Keratinocyte (primary cell): Measurements from ENCODE around the gene CENPP.

Experiments
- EZH2 ChIP-seq: IDR thresholded peaks from one replicate; pipeline ENCODE4 v1.6.1; 2012; ENCODE audit warnings: inconsistent platforms, mild to moderate bottlenecking, low read length, moderate library complexity
- TF ChIP-seq, protein P1 (sequence below), 3 experiments: IDR thresholded peaks in 1 of 3; conservative IDR thresholded peaks in 1 of 3; optimal IDR thresholded peaks in 1 of 3; 2 replicates in 2 of 3; 3 replicates in 1 of 3; pipeline versions ENCODE3 to v1.5.1; 2011; ENCODE audit warnings: low read length in 3 of 3, mild to moderate bottlenecking in 3 of 3, moderate library complexity in 2 of 3, control low read depth in 1 of 3, inconsistent platforms in 1 of 3; ENCODE audit not compliant: insufficient read depth in 2 of 3; ENCODE audit errors: extremely low read depth in 1 of 3

GRCh38 chr9:92518199-92518598, 192.4 kb downstream of the CENPP start:
- TF ChIP-seq, protein P1, sequence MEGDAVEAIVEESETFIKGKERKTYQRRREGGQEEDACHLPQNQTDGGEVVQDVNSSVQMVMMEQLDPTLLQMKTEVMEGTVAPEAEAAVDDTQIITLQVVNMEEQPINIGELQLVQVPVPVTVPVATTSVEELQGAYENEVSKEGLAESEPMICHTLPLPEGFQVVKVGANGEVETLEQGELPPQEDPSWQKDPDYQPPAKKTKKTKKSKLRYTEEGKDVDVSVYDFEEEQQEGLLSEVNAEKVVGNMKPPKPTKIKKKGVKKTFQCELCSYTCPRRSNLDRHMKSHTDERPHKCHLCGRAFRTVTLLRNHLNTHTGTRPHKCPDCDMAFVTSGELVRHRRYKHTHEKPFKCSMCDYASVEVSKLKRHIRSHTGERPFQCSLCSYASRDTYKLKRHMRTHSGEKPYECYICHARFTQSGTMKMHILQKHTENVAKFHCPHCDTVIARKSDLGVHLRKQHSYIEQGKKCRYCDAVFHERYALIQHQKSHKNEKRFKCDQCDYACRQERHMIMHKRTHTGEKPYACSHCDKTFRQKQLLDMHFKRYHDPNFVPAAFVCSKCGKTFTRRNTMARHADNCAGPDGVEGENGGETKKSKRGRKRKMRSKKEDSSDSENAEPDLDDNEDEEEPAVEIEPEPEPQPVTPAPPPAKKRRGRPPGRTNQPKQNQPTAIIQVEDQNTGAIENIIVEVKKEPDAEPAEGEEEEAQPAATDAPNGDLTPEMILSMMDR (optimal IDR thresholded peaks at IDR 0.05 in 1 of 3, IDR thresholded peaks at IDR 0.05 in 1 of 3, conservative IDR thresholded peaks at IDR 0.05 in 1 of 3; ENCODE audit: extremely low read depth in 1 of 3, insufficient read depth in 2 of 3, low read length in 3 of 3) = no peak
- no peak for TF ChIP-seq EZH2
